ENCODE data around the gene CALCR.

- no peak for TF ChIP-seq GATA2 (IDR thresholded peaks at IDR 0.05; ENCODE audit: low read depth, low read length)
- TF ChIP-seq GATA3 (IDR thresholded peaks at IDR 0.05; ENCODE audit: low read depth, low read length) = no peak
These were observed 113.2 kb downstream of the CALCR start for GRCh38 chr7:93461350-93461749.
